Activated B cell treated with CpG ODN at 0.5 μM for 24 hours (primary cell): Measurements from ENCODE around the gene RASSF7. TPM values are rescaled to one million over a fixed set of nuclear protein-coding genes. Genes with fewer than 3 reads are reported as not detected.

Source experiments
- ATAC-seq: fragments of 200-7000 bp; cut with Tn5 transposase; one replicate; pipeline ENCODE4 v1.10.0; 2021; ENCODE audit warnings: low read depth, mild to moderate bottlenecking, moderate library complexity
- CTCF ChIA-PET: fragments of 350-600 bp; sonication (Branson Sonifier 250); formaldehyde crosslinking; loops from one replicate; lab custom pipeline; 2021; ENCODE audit warnings: antibody characterized with exemption; lab: Charles Lee
- POLR2A ChIA-PET: fragments of 350-600 bp; sonication (Branson Sonifier 250); formaldehyde crosslinking; loops from one replicate; lab custom pipeline; 2021; ENCODE audit warnings: antibody characterized with exemption; lab: Charles Lee
- DNase-seq: peaks from one replicate; pipeline ENCODE4 v3.0.0; 2022
- H3K27ac Mint-ChIP-seq: one replicate; pipeline ENCODE4 v1.8.0; 2020; ENCODE audit warnings: mixed read lengths
- H3K27me3 Mint-ChIP-seq: one replicate; pipeline ENCODE4 v1.8.0; 2021; ENCODE audit warnings: mixed read lengths
- H3K36me3 Mint-ChIP-seq: one replicate; pipeline ENCODE4 v1.8.0; 2021; ENCODE audit warnings: low read depth, mixed read lengths
- H3K4me1 Mint-ChIP-seq: one replicate; pipeline ENCODE4 v1.8.0; 2021; ENCODE audit warnings: mixed read lengths
- H3K4me3 Mint-ChIP-seq: one replicate; pipeline ENCODE4 v1.8.0; 2020; ENCODE audit warnings: mild to moderate bottlenecking, mixed read lengths
- H3K9me3 Mint-ChIP-seq: one replicate; pipeline ENCODE4 v1.8.0; 2020; ENCODE audit warnings: mixed read lengths
- CTCF ChIP-seq: fragments of 200-600 bp; IDR thresholded peaks from one replicate; pipeline ENCODE4 v1.8.0; 2022; ENCODE audit warnings: antibody characterized with exemption, mild to moderate bottlenecking
- intact Hi-C: fragments of 100-400 bp; cut with micrococcal nuclease; formaldehyde crosslinking; loops from one replicate; pipeline ENCODE4 v1.15.1; 2024
- total RNA-seq: library from RNA; stranded (reverse); gene quantifications from 2 replicates; pipeline ENCODE4 v1.2.3, GENCODE V29; 2022

RASSF7 gene
- total RNA-seq, 1 donor from 2014 or later = 14.9 TPM

- H3K27me3 Mint-ChIP-seq = no peaks in the 10 kb centered on the region
- DNase-seq (no peak), ATAC-seq (no peak)
- H3K4me1 Mint-ChIP-seq = no peaks in the 10 kb centered on the region
- no peak for TF ChIP-seq CTCF
- intact Hi-C loops = no loop called here
- ChIA-PET POLR2A (interaction anchor here (0.6 kb wide), 1 partner anchor 162 kb away, joined by 4 read pairs; no protein-coding TSS in a partner anchor), CTCF (no interaction called here)
- H3K27ac Mint-ChIP-seq = no peak overlapping the region
- H3K9me3 Mint-ChIP-seq = no peaks in the 10 kb centered on the region
- no peak overlapping the region for H3K4me3 Mint-ChIP-seq
- peaks cover 74% of the 10 kb centered on the region for H3K36me3 Mint-ChIP-seq
Measured at GRCh38 chr11:587546-587945, 26.8 kb downstream of the RASSF7 start.

- H3K9me3 Mint-ChIP-seq = no peaks in the 10 kb centered on the region
- no peaks in the 10 kb centered on the region for H3K4me1 Mint-ChIP-seq
- no peaks in the 10 kb centered on the region for H3K27me3 Mint-ChIP-seq
- intact Hi-C loops = no loop called here
- peak; percentile 49 for ATAC-seq
- POLR2A ChIA-PET = no interaction called here
- H3K4me3 Mint-ChIP-seq = no peak overlapping the region
- no peak for TF ChIP-seq CTCF
- no peak overlapping the region for H3K27ac Mint-ChIP-seq
- CTCF ChIA-PET = no interaction called here
- DNase-seq = no peak
- peaks cover 75% of the 10 kb centered on the region for H3K36me3 Mint-ChIP-seq
Measured at GRCh38 chr11:587978-588380, 27.2 kb downstream of the RASSF7 start.

GRCh38 chr11:589798-590197, 29.0 kb downstream of the RASSF7 start:
- ChIA-PET CTCF (no interaction called here), POLR2A (no interaction called here)
- no peak for TF ChIP-seq CTCF
- ATAC-seq (no peak), DNase-seq (no peak)
- intact Hi-C loops = no loop called here
- no peaks in the 10 kb centered on the region for H3K9me3 Mint-ChIP-seq
- H3K4me3 Mint-ChIP-seq = no peak overlapping the region
- peaks cover 82% of the 10 kb centered on the region for H3K36me3 Mint-ChIP-seq
- no peak overlapping the region for H3K27ac Mint-ChIP-seq
- no peaks in the 10 kb centered on the region for H3K4me1 Mint-ChIP-seq
- no peaks in the 10 kb centered on the region for H3K27me3 Mint-ChIP-seq

GRCh38 chr11:590997-591396, 30.2 kb downstream of the RASSF7 start:
- H3K27me3 Mint-ChIP-seq = no peaks in the 10 kb centered on the region
- ATAC-seq = no peak
- no peak for TF ChIP-seq CTCF
- intact Hi-C loops = no loop called here
- peaks cover 92% of the 10 kb centered on the region for H3K36me3 Mint-ChIP-seq
- CTCF ChIA-PET = no interaction called here
- no peaks in the 10 kb centered on the region for H3K9me3 Mint-ChIP-seq
- no peak overlapping the region for H3K27ac Mint-ChIP-seq
- POLR2A ChIA-PET = no interaction called here
- DNase-seq = no peak
- no peaks in the 10 kb centered on the region for H3K4me1 Mint-ChIP-seq
- H3K4me3 Mint-ChIP-seq = no peak overlapping the region

- intact Hi-C loops = no loop called here
- ChIA-PET POLR2A (no interaction called here), CTCF (no interaction called here)
- Mint-ChIP-seq H3K36me3 (peaks cover 91% of the 10 kb centered on the region), H3K4me1 (no peaks in the 10 kb centered on the region), H3K27me3 (no peaks in the 10 kb centered on the region), H3K27ac (no peak overlapping the region), H3K9me3 (no peaks in the 10 kb centered on the region), H3K4me3 (no peak overlapping the region)
- TF ChIP-seq CTCF = no peak
- DNase-seq (no peak), ATAC-seq (no peak)
Measured at GRCh38 chr11:592501-592900, 31.7 kb downstream of the RASSF7 start.
